CD14-positive monocyte (primary cell): Measurements from ENCODE around the gene ARHGDIA. TPM values are rescaled to one million over a fixed set of nuclear protein-coding genes. Genes with fewer than 3 reads are reported as not detected.

ENCODE experiments used
- DNase-seq, 3 donors: peaks; one replicate each; pipeline ENCODE4 v3.0.0-alpha.2; 2011 to 2022
- H2AFZ ChIP-seq: 2 replicates; pipeline ENCODE4 v1.6.0; 2012; ENCODE audit warnings: mild to moderate bottlenecking, low read depth, low read length, inconsistent platforms; ENCODE audit not compliant: insufficient read depth, poor library complexity, severe bottlenecking
- H3K27ac ChIP-seq, 2 donors: 1 replicate in 1 of 2; 2 replicates in 1 of 2; pipeline ENCODE4 v1.5.1; 2012 to 2013; ENCODE audit warnings: low read length in 2 of 2, control low read depth in 1 of 2, inconsistent platforms in 1 of 2, low read depth in 1 of 2, mild to moderate bottlenecking in 1 of 2
- H3K27me3 ChIP-seq, 2 donors: one replicate each; pipeline versions ENCODE4 v1.6.0 to v1.6.1; 2011 to 2013; ENCODE audit warnings: low read length in 2 of 2; ENCODE audit not compliant: control insufficient read depth in 2 of 2, insufficient read depth in 2 of 2
- H3K36me3 ChIP-seq, 2 donors: replicated peaks in 1 of 2; 1 replicate in 1 of 2; 2 replicates in 1 of 2; pipeline versions ENCODE4 v1.5.1 to v1.6.1; 2012 to 2013; ENCODE audit warnings: low read length in 2 of 2, control low read depth in 1 of 2, inconsistent platforms in 1 of 2, mild to moderate bottlenecking in 1 of 2; ENCODE audit not compliant: insufficient read depth in 2 of 2, control insufficient read depth in 1 of 2
- H3K4me1 ChIP-seq, 2 donors: 1 replicate in 1 of 2; 2 replicates in 1 of 2; pipeline versions ENCODE4 v1.5.1 to v1.6.1; 2012 to 2013; ENCODE audit warnings: low read length in 2 of 2, control low read depth in 1 of 2, inconsistent platforms in 1 of 2, mild to moderate bottlenecking in 1 of 2, moderate library complexity in 1 of 2; ENCODE audit not compliant: insufficient read depth in 2 of 2, control insufficient read depth in 1 of 2
- H3K4me2 ChIP-seq: replicated peaks from 2 replicates; pipeline ENCODE3; 2012; ENCODE audit warnings: low read length, moderate library complexity, mild to moderate bottlenecking; ENCODE audit not compliant: poor library complexity, severe bottlenecking; ENCODE audit errors: extremely low read depth
- H3K4me3 ChIP-seq, 3 experiments: fragments of 200-600 bp in 1 of 3; sonication (generic) in 1 of 3; replicated peaks in 1 of 3; 1 replicate in 2 of 3; 2 replicates in 1 of 3; pipeline ENCODE4 v1.5.1; 2011 to 2013; ENCODE audit warnings: low read length in 3 of 3, mild to moderate bottlenecking in 3 of 3, control low read depth in 2 of 3, low read depth in 2 of 3, inconsistent platforms in 1 of 3, moderate library complexity in 1 of 3
- H3K79me2 ChIP-seq: 2 replicates; pipeline ENCODE4 v1.6.0; 2012; ENCODE audit warnings: mild to moderate bottlenecking, control low read depth, inconsistent platforms, low read length, moderate library complexity; ENCODE audit not compliant: insufficient read depth
- H3K9ac ChIP-seq: 2 replicates; pipeline ENCODE4 v1.6.0; 2017; ENCODE audit warnings: low read length, mild to moderate bottlenecking; ENCODE audit not compliant: insufficient read depth, poor library complexity, severe bottlenecking
- H3K9me3 ChIP-seq, 2 donors: replicated peaks in 1 of 2; 1 replicate in 1 of 2; 2 replicates in 1 of 2; pipeline versions ENCODE4 v1.5.1 to v1.6.1; 2012 to 2013; ENCODE audit warnings: low read length in 2 of 2, control low read depth in 1 of 2; ENCODE audit not compliant: control insufficient read depth in 1 of 2, insufficient read depth in 1 of 2
- H4K20me1 ChIP-seq: 2 replicates; pipeline ENCODE4 v1.6.0; 2012; ENCODE audit warnings: mild to moderate bottlenecking, low read length, control low read depth, moderate library complexity; ENCODE audit not compliant: insufficient read depth
- H3K27ac Mint-ChIP-seq, 7 donors: one replicate each; pipeline ENCODE4 v1.8.0; 2020; ENCODE audit warnings: mild to moderate bottlenecking in 7 of 7, mixed read lengths in 7 of 7, moderate library complexity in 6 of 7, inconsistent platforms in 2 of 7
- H3K27me3 Mint-ChIP-seq, 3 donors: one replicate each; pipeline ENCODE4 v1.8.0; 2021 to 2022; ENCODE audit warnings: low read depth in 3 of 3, mild to moderate bottlenecking in 3 of 3, mixed read lengths in 3 of 3, moderate library complexity in 3 of 3, inconsistent platforms in 1 of 3
- H3K36me3 Mint-ChIP-seq, 2 donors: one replicate each; pipeline ENCODE4 v1.8.0; 2020; ENCODE audit warnings: mixed read lengths in 2 of 2, inconsistent platforms in 1 of 2, mild to moderate bottlenecking in 1 of 2
- H3K4me1 Mint-ChIP-seq: one replicate; pipeline ENCODE4 v1.8.0; 2020; ENCODE audit warnings: mild to moderate bottlenecking, mixed read lengths
- H3K4me3 Mint-ChIP-seq, 2 donors: one replicate each; pipeline ENCODE4 v1.8.0; 2020; ENCODE audit warnings: mild to moderate bottlenecking in 2 of 2, mixed read lengths in 2 of 2, moderate library complexity in 1 of 2
- H3K9me3 Mint-ChIP-seq, 7 donors: one replicate each; pipeline ENCODE4 v1.8.0; 2020 to 2022; ENCODE audit warnings: mixed read lengths in 7 of 7, mild to moderate bottlenecking in 6 of 7, moderate library complexity in 6 of 7, inconsistent platforms in 2 of 7
- WGBS: methylation state at CpG from one replicate; pipeline ENCODE4 v1.1.5; 2013; ENCODE audit warnings: missing lambda C conversion rate; ENCODE audit not compliant: insufficient coverage; 5-methylcytosine and 5-hydroxymethylcytosine counted together
- intact Hi-C, 2 donors: fragments of 100-400 bp; cut with micrococcal nuclease; formaldehyde crosslinking; loops; one replicate each; pipeline versions ENCODE4 v1.15.0 to v1.15.1; 2023
- polyA plus RNA-seq, 3 donors: library from polyadenylated mRNA; depleted of rRNA in 1 of 3; unstranded in 2 of 3; stranded (reverse) in 1 of 3; fragments of 300-500 nt in 2 of 3; fragments of >200 nt in 1 of 3; fragmentation: Illumina TruSeq in 2 of 3; gene quantifications; 1 replicate in 2 of 3; 2 replicates in 1 of 3; pipeline ENCODE4 v1.2.3, GENCODE V29; 2012 to 2021
- TF ChIP-seq, protein P1 (sequence below): fragments of 200-600 bp; IDR thresholded peaks from one replicate; pipeline ENCODE4 v1.8.0; 2022; ENCODE audit warnings: antibody characterized with exemption, mild to moderate bottlenecking

ARHGDIA gene
- polyA plus RNA-seq, 3 donors: 86.3 to 477 (median 97.2) TPM

DNA sequence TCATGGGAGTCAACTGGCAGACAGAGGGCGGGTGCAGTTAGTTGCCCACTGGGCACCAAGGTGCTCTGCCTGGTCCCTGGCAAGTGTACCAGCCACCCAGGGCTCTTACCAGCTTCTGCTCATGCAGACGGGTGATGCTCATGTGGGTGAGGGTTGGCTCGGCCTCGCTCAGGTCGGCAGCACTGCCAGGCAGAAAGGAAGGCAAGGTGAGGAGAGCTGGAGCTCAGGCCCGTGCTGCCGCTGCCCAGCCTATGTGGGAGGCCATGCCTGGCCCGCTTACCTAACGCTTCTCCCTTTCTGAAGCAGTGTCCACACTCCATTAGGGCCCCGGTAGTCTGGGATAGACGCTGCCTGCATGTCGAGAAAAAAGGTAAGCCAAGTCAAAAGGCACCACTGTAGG is 44.2 kb upstream of the ARHGDIA start:
- DNase-seq: no peak
- H3K4me3 Mint-ChIP-seq: no peak overlapping the region
- Histone ChIP-seq H3K27me3 (no peaks in the 10 kb centered on the region), H3K79me2 (peaks cover 70% of the 10 kb centered on the region), H2AFZ (no peak overlapping the region), H3K36me3 (peaks cover 51 to 54% of the 10 kb centered on the region in 2 donors), H3K4me1 (peaks cover 53 to 60% of the 10 kb centered on the region in 2 donors), H3K4me2 (no peak overlapping the region), H3K9me3 (peaks cover 0 to 2% of the 10 kb centered on the region in 2 donors), H4K20me1 (peaks cover 87% of the 10 kb centered on the region), H3K9ac (no peak overlapping the region), H3K27ac (peak overlapping the region in 1 of 2 donors; percentile 82), H3K4me3 (no peak overlapping the region)
- peaks cover 51 to 66% of the 10 kb centered on the region in 2 donors for H3K36me3 Mint-ChIP-seq
- H3K4me1 Mint-ChIP-seq: peaks cover 57% of the 10 kb centered on the region
- H3K9me3 Mint-ChIP-seq: peaks cover 0 to 10% (median 4%) of the 10 kb centered on the region in 7 donors
- 97% methylated on average over 11 of the region's 12 CpGs for WGBS
- TF ChIP-seq, protein P1, sequence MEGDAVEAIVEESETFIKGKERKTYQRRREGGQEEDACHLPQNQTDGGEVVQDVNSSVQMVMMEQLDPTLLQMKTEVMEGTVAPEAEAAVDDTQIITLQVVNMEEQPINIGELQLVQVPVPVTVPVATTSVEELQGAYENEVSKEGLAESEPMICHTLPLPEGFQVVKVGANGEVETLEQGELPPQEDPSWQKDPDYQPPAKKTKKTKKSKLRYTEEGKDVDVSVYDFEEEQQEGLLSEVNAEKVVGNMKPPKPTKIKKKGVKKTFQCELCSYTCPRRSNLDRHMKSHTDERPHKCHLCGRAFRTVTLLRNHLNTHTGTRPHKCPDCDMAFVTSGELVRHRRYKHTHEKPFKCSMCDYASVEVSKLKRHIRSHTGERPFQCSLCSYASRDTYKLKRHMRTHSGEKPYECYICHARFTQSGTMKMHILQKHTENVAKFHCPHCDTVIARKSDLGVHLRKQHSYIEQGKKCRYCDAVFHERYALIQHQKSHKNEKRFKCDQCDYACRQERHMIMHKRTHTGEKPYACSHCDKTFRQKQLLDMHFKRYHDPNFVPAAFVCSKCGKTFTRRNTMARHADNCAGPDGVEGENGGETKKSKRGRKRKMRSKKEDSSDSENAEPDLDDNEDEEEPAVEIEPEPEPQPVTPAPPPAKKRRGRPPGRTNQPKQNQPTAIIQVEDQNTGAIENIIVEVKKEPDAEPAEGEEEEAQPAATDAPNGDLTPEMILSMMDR: no peak
- peak overlapping the region in 2 of 7 donors; percentile 48 to 68 for H3K27ac Mint-ChIP-seq
- intact Hi-C loops: loop anchor here in 1 of 2 donors (10.0 kb wide), 1 partner anchor 51 kb away; the partner anchor contains the start of gene P4HB
- H3K27me3 Mint-ChIP-seq: no peaks in the 10 kb centered on the region

DNA sequence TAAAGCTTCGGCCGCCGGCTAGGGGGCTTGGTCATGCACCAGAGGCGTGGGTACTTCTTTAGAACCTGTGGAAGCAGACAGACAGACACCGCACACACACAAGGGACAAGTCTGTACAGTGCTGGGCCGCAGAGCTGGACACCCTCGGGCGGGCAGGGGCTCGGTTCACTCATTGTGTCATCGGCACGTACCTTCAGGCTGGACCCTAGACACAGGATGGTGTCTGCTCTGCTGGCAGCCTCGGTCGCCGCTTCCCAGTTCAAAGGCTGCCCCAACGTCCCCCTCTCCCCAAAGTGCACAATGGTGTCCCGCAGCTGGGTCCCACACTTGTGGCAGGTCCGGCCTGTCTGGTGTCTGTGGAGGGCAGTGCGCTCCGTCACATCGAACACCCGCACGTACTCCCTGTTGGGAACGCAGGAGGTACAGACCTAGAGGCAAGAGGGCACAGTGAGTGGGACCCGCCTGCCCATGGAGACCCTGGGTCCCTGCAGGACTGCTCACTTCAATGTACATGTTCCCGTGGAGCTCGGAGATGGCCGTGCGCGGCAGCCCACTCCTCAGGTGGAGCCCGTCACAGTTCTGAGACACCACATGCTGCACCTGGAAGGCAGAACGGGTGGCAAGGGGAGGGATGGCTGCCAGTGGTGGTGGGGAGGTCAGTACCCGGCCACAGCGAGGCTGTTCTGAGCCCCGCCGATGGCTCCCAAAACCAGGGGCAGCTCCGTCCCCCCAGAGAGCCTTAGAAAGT is 43.1 kb upstream of the ARHGDIA start:
- Mint-ChIP-seq H3K27ac (no peak overlapping the region), H3K4me1 (peaks cover 54% of the 10 kb centered on the region), H3K9me3 (peaks cover 0 to 10% (median 4%) of the 10 kb centered on the region in 7 donors), H3K27me3 (no peaks in the 10 kb centered on the region), H3K4me3 (no peak overlapping the region), H3K36me3 (peaks cover 46 to 57% of the 10 kb centered on the region in 2 donors)
- H3K9me3 ChIP-seq: peaks cover 0 to 2% of the 10 kb centered on the region in 2 donors
- H4K20me1 ChIP-seq: peaks cover 86% of the 10 kb centered on the region
- no peak for DNase-seq
- H3K4me3 ChIP-seq: no peak overlapping the region
- H3K9ac ChIP-seq: no peak overlapping the region
- H3K4me2 ChIP-seq: no peak overlapping the region
- peak overlapping the region in 1 of 2 donors; percentile 11 for H3K27ac ChIP-seq
- intact Hi-C loops: loop anchor here in 1 of 2 donors (10.0 kb wide), 1 partner anchor 49 kb away; the partner anchor contains the start of gene P4HB
- no peaks in the 10 kb centered on the region for H3K27me3 ChIP-seq
- H3K4me1 ChIP-seq: peaks cover 47 to 53% of the 10 kb centered on the region in 2 donors
- H3K79me2 ChIP-seq: peaks cover 69% of the 10 kb centered on the region
- peaks cover 43% of the 10 kb centered on the region in 2 donors for H3K36me3 ChIP-seq
- TF ChIP-seq, protein P1: no peak
- H2AFZ ChIP-seq: no peak overlapping the region
- 98% methylated on average over 29 of the region's 36 CpGs for WGBS
